LoVo (cell line): ENCODE measurements around the gene DERA.
"Not testable (repeated sequence)": the region's sequence is repeated elsewhere in the genome, so short reads cannot be mapped to it uniquely, and the experiment has no call there.

Source experiments
- DNase-seq: peaks from one replicate; pipeline ENCODE4 v3.0.0-alpha.2; 2016; ENCODE audit warnings: low spot score

Gene DERA

DNA sequence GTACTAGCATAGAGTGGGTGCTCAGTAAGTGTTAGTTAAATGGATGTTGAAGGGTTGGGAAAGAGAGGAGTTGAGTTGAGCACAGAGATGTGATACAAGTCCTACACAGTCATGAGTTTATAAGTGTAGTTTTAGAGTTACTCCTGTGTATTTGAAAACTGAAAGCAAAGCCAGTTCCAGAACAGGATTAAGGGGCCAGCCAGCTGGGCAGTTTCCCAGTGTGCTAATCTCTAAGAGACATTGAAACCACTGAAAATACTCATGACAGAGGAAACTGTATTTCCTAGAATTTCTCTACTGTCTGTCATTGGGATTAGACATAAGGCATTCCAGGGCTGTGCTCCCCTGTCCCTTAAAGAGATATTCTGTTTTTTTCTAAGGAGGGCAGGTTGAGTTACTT lies 101.0 kb downstream of the DERA start:
- DNase-seq = no peak

DNA sequence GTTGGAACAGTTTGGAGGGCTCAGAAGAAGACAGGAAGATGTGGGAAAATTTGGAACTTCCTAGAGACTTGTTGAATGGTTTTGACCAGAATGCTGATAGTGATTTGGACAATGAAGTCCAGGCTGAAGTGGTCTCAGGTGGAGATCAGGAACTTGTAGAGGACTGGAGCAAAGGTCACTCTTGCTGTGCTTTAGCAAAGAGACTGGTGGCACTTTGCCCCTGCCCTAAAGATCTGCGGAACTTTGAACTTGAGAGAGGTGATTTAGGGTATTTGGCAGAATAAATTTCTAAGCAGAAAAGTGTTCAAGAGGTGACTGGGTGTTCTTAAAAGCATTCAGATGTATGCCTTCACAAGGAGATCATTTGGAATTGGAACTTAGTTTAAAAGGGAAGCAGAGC lies 102.6 kb downstream of the DERA start:
- not testable (repeated sequence) for DNase-seq

DNA sequence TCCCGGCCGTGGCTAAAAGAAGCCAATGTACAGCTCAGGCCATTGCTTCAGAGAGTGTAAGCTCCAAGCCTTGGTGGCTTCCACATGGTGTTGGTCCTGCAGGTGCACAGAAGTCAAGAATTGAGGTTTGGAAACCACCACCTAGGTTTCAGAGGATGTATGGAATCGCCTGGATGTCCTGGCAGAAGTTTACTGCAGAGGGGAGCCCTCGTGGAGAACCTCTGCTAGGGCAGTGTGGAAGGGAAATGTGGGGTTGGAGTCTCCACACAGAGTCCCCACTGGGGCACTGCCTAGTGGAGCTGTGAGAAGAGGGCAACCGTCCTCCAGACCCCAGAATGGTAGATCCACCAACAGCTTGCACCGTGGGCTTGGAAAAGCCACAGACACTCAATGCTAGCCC lies 103.3 kb downstream of the DERA start:
- DNase-seq = not testable (repeated sequence)

DNA sequence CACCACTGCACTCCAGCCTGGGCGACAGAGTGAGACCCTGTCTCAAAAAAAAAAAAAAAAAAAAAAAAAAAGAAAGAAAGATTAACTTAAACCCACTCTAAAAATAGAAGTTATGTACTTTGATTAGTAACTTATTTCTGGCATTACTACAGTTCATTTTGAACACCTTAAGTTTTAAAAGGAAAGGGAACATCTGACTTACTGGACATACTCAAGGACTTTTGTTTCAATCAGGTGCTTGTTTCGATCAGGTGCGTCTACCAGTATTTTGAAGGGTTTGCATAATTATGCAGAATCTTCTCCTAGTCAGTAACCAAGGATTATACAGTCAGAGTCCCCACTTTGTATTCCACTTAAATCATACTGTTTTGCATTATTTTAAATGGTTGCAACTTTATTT lies 105.6 kb downstream of the DERA start:
- no peak for DNase-seq

DNA sequence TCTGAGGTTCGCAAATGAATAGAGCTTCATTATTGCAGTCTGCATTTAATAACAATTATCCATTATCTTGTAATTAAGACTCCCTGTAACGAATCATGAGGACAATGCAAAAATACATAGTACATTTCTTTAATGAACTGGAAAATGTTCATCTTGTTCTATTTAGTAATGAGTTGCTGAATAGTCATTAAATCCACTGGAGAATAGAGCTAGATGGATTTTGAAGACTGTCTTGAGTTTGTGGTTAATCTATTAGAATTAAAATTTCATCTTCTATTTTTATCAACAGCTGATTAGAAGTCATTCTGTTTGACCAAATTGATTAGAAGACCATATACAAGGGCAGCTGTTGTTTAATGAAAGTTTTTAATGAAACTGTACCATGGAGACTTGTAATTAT lies 107.2 kb downstream of the DERA start:
- DNase-seq = no peak

DNA sequence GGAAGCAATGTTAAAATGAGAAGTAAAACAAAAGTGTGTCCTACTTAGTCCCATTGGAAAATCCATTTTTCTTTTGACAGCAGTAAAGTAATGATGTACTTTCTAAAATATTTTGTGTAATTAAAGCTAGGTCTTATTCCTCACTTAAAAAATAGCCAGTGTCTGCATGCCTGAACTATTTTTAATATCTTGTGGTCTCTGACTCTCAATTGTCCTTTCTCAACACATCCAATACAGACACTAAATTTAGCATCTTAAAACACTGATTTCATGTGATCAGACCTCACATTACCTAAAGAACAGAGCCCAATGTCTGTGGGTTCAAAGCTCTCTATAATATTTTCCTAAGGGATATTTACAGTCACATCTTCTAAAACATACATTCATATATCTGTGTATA lies 108.0 kb downstream of the DERA start:
- DNase-seq = no peak

DNA sequence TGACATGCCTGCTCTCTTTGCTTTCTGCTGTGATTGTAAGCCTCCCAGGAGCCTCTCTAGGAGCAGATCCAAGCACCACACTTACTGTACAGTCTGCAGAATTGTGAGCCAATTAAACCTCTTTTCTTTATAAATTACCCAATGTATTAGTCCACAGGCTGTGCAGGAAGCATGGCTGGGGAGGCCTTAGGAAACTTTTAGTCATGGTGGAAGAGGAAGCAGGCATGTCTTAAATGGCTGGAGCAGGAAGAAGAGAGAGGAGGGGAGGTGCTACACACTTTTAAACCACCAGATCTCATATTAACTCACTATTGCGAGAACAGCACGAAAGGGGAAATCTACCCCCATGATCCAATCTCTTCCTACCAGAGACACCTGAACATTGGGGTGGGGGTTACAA lies 108.9 kb downstream of the DERA start:
- no peak for DNase-seq

DNA sequence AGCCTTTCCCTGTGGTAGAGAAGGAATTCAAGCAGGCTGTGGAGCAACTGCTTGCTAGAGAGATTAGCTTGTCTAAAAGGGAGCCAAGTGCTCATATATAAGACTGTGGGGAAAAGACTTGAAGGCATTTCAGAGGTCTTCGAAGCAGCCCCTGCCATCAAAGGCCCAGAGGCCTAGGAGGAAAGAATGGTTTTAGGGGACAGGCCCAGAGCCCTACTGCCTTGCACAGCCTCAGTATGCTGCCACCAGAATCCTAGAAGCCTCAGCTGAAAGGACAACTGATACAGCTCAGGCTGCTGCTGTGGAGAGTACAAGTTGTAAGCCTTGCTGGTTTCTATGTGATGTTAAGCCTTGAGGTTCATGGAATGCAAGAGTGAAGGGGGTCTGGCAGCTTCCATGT lies 109.9 kb downstream of the DERA start:
- DNase-seq = no peak

DNA sequence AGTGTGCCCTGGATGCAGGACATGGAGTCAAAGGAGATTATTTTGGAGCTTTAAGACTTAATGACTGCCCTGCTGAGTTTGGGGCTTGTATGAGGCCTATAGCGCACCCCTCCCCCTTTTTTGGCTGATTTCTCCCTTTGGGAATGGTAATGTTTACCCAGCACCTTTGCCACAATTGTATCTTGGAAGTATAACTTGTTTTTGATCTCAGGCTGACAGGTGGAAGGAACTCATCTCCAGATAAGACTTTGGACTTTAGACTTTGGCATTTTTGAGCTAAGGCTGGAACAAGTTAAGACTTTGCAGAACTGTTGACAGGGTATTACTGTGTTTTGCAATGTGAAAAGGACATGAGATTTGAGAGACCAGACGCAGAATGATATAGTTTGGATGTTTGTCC lies 110.5 kb downstream of the DERA start:
- DNase-seq = peak; percentile 66

DNA sequence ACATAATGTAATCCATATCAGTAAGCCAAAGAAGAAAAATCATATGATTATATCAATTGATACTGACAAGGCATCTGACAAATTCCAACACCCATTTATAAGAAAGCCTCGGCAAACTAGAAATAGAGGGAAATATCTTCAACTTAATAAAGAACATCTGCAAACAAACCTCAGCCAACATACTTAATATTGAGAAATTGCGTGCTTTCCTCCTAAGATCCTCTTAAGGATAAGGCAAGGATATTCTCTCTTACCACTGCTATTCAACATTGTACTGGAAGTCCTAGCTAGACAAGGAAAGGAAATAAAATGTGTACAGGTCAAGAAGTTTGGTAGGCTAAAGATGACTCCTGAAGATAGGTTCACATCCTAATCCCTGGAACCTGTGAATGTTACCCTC lies 115.9 kb downstream of the DERA start:
- no peak for DNase-seq

DNA sequence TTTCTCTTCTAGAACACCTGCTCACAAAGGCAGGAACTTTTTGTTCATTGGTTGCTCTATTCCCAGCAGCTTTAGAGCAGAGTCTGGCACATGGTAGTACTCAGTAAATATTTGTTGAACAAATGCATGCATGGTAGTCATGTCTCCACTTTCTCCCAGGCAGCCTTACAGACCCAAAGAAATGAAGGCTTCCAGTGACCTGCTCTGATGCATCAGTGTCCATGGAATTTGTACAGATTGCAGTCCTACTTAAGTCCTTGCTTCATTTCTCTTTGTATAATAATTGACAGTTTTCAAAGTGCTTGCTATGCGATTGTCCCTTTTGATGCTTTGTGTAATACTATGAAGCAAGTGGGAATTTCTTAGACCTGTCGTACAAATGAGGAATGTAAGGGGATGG lies 119.6 kb downstream of the DERA start:
- DNase-seq = no peak

DNA sequence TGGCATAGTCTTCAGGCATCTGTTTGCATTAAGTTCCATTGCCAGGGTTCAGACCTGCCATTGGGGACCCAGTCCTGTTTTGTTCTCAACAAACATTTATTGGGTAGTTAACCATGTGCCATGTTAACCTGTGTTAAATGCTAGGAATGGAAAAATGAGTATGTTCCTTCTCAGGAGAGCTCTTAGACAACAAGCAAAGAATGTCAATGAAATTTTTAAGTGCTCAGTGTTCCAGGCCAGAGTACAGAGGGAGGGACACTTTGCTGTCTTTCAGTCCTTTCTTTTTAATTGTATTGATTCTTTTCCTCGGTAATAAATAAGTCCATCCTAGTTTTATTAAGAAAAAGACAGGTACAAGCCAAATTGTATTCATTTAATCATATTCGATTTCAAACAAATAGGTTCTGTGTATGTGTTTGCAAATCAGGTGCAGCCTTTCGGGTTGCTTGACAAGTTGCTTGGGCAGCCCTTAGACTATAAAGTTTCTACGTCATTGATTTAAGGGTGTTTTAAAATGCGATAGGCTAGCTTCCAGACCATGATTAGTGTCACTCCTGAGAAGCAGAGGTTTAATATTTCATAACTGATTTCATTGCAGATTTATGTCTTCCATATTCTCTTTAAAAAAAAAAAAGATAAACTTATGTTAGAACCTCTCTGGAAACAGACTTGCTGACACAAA lies 123.1 kb downstream of the DERA start:
- DNase-seq = no peak

DNA sequence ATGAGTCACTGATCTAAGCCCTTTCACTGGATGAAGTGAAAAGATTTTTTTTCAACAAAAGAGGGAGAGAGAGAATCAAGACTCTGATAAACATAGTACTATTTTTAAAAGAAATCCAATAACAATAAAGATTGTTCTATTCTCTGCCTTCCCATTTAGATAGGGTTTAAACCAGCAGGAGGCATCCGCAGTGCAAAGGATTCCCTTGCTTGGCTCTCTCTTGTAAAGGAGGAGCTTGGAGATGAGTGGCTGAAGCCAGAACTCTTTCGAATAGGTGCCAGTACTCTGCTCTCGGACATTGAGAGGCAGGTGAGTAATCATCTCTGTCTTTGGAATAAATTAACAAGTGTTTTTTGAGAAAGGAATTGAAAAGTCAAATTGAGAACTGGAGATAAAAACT lies 124.9 kb downstream of the DERA start:
- no peak for DNase-seq

DNA sequence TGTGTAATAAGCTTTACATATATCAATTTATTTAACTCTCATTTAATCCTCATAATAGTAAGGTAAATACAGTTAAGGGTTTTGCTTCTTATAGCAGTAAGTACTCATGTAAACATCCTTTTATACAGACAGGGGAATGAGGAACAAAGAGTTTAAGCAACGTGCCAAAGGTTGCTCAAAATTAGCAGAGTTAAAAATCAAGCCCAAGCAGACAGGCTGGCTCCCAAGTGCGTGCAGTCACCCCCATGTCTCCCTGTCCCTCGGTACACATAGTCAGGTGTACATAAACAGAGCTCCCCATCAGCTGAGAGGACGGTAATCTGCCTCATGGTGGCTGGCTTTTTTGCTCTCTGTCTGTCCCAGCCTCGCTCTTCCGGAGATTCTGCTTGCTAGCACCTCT lies 126.4 kb downstream of the DERA start:
- DNase-seq = no peak

DNA sequence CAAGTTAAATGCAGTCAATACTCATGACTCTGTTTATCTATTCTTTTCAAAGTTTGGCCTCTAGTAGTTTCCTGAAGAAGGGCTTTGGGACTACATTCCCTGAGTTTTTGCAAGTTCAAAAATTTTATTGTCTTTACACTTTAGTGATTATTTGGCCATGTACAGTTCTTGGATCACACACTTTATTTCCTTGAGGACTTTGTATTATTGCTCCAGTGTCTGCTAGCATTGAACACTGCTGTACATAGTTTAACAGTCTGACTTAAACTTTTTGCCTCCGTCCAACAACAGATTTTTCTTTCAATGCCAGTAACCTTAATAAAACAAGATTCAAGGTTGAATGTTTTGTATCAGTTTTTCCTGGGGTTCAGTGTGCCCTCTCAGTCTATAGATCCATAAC lies 132.3 kb downstream of the DERA start:
- no peak for DNase-seq

DNA sequence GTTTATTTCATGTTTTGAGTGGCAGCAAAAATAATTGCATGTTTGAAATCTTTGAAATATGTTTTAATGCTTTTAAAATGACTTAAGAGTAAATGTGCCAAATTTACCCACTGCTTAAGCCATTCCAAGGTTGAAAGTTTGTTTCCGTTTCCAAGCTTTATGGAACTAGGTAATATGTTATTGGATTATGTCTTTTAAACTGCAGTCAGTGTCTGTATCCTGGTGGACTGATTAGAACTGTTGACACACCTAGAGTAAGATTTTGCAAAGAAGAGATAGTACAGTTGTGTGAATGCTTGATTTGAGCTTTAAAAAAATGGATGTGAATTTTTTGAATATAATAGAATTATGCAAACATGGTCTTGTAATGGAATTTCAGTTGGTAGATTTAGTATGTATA lies 135.1 kb downstream of the DERA start:
- no peak for DNase-seq

DNA sequence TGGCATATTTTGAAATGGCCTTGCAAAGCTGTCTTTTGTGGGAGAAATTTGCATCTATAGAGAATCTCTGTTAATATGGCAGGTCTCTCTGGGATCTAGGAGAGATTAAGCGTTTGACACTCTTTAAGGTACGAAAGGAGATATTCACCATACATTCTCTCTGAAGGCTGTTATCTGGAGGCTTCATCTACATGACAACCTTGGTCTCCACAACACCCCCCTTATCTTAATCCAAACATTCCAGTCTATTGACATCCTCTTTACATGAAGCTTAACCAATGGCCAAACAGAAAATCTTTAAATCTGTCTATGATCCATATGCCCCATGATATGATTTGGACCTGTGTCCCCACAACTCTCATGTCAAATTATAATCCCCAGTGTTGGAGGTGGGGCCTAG lies 137.4 kb downstream of the DERA start:
- no peak for DNase-seq

DNA sequence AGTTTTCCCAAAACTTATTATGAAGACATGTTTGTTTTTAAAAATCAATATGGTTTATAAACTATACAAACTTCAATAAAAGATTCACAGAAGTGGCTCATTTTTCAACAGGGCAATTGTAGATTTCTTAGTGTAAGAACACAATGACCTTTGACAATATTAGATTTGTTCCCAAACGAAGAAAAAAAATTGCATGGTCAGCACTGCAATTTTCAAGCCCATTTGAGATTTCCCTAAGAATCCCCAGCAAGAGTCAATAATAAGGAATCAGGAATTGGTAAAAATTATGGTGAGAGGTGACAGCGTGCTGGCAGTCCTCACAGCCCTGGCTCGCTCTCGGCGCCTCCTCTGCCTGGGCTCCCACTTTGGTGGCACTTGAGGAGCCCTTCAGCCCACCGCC lies 145.8 kb downstream of the DERA start:
- DNase-seq = no peak

DNA sequence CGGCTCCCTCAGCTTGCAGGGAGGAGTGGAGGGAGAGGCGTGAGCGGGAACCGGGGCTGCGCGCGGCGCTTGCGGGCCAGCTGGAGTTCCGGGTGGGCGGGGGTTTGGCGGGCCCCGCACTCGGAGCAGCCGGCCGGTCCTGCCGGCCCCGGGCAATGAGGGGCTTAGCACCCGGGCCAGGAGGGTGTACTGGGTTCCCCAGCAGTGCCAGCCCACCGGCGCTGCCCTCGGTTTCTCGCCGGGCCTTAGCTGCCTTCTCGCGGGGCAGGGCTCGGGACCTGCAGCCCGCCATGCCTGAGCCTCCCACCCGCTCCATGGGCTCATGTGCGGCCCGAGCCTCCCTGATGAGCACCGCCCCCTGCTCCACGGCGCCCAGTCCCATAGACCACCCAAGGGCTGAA lies 146.2 kb downstream of the DERA start:
- not testable (repeated sequence) for DNase-seq

DNA sequence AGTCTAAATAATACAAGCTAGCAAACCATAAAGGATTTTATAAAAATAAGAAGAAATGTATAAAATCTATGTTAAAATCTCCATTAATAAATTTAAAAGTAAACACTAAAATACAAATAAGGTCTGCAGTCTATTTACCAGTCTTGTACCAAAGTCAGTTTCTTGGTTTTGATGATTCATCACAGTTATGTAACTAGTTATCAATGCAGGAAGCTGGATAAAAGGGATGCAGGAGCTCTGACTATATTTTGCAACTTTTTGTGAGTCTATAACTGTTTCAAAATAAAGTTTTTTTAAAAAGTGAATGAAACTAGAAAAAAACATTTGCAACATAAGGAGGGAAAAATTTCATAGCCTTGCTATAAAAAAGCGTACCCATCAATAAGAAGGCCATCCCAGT lies 151.5 kb downstream of the DERA start:
- no peak for DNase-seq

DNA sequence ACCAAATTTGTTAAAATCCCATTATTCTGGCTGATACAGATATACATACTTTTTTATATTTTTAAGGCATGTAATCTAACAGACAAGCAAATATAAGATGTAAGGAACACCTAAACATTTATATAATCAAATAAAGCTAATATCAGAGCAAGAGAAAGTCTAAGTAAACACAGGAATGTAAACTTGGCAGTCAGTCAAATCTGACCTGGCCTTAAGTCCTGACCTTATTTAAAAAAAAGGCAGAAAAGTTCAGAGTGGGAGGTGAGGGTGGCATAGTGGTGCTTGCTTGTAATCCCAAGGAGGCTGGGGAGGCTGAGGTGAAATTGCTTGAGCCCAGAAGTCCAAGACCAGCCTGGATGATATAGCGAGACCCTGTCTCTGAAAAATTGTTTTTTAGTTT lies 152.6 kb downstream of the DERA start:
- DNase-seq = no peak

DNA sequence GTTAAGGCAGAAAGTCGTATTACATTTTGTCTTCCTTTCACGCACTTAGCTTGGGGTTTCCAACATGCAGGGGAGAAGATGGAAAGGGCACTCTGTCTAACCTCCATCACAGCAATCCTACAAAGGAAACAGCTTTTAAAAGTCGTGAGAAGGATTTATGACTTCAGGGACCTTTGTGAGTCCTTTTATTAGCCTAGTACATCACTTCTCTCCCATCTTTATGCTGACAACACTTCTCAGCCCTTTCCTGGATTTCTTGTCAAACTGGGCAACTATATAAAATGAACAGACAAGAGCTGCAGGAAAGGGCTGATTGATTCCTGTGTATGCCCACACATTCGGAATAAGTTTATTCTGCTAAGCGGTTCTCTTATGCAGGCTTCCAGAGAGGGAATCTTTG lies 159.0 kb downstream of the DERA start:
- DNase-seq = no peak

DNA sequence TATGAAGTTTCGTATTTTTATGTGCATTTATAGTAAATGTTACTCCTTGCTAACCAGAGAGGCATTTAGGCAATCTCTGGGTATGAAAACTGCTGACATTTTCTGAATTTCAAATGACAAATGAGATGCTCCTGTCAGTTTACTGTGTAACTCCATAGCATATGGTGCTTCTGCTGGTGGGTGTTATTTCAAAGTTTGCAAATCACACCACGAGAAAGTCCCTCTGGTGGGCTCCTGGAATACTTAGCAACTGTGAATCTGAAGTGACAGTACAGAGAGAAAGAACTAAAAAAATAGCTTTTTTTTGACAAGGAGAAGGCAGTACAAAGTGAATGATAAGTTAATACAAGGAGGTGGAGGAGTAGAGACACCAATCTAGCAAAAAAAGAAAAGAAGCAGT lies 161.5 kb downstream of the DERA start:
- no peak for DNase-seq

DNA sequence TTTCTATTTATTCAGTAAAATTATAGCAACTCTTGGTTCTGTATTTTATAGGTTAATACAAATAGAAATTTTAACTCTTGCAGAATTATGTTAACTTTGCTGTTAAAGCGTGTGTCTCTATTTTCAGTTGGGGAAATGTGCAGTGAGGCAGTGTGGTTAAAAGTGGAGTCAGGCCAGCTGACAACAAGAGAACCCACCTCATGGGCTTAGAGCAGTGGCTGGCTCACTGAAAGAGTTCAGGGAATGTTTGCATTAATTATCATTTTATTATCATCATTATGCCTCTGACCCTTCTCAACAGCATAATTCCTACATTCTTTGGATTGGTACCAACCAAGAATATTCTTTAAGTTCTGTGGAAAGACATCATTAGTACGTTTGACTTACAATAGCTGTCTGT lies 163.8 kb downstream of the DERA start:
- DNase-seq = no peak

DNA sequence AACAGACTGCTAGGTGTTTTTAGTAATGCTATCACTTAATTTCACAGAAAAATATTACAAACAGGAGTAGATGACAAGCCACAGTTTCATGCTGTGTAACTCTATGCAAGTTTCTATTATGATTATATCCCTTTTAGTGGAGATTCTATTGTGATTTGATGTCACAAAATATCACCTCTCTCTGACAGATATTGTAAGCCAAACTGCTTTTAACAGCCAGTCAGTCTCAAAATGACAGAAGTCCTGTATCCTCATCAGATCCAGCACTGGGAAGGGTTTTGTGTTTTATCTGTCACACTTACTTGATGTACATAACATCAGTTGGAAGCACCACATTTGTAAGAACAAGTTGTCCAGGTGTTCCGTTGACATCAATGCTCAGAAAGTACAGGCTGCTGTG lies 164.8 kb downstream of the DERA start:
- no peak for DNase-seq
